Measurements from ENCODE around the gene TSHZ2. TPM values are rescaled to one million over a fixed set of nuclear protein-coding genes. Genes with fewer than 3 reads are reported as not detected.
"Not testable (repeated sequence)": the region's sequence is repeated elsewhere in the genome, so short reads cannot be mapped to it uniquely, and the experiment has no call there.

TSHZ2 gene
- total and polyA plus RNA-seq, 11 donors: 1.8 to 12.1 (median 3.7) TPM

DNA sequence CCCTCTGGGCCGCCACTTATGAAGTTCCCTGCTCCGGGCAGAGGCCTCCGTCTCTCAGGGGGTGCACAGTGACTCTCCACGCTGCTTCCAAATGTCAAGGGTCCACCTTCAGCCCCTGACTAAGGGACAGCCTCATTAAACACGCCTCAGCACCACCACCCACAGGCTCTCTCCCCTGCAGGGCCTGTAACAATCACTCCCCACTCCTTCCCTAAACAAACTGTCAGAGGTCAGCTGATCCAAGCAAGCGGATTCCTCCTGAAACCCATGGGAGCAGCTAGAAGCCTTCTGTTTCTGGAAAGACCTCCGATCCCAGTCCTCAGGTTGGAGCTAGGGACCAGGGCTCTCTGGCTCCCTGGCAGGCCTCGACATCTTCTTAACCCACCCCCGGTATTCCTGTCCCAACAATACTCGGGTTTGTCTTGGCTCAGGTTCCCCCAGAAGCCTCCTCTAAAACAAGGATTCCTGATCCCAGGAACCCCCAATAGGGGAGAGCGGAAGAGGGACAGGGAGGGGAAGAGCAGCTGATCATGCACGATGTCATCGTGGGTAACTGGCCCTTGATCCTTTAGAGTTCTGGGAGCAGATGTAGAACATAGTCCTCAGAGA is 440.5 kb downstream of the TSHZ2 start:
- Histone ChIP-seq H3K4me3 (no peak overlapping the region), H3K9me3 (no peaks in the 10 kb centered on the region), H3K27ac (no peak overlapping the region), H3K4me1 (peaks cover 0 to 20% (median 7%) of the 10 kb centered on the region in 12 donors), H3K27me3 (no peaks in the 10 kb centered on the region), H3K36me3 (no peaks in the 10 kb centered on the region)
- ATAC-seq (peak in 1 of 4 donors; percentile 20), DNase-seq (no peak)
- intact Hi-C loops (cut with DNase I): loop anchor here in 1 of 10 donors (5.0 to 10.0 kb wide), 2 partner anchors 40 to 532 kb away; no protein-coding TSS in a partner anchor
- WGBS, 4 donors: 69 to 81% (median 76%) methylated on average over 13 of the region's 13 CpGs
- no peak for TF ChIP-seq POLR2A (IDR thresholded peaks at IDR 0.05)
- no peak for TF ChIP-seq CTCF (IDR thresholded peaks at IDR 0.05)

DNA sequence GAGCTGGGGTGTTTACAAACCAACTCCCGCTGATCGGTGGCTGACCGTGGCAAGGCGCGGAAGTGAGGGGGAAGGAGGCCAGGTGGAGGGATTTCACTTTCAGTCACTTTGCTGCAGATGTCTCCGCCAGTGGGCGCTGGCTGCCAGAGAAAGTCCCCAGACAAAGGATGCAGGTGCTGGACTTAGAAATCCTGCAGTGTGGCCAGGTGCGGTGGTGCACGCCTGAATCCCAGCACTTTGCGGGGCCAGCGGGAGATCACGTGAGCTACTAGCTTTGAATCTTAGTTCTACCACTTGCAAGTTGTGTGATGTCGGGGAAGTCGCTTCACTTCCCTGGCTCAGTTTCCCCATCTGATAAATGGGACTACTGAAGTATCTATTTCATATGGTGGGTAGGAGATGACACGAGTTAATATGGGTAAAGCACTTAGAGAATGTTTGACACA is 441.1 kb downstream of the TSHZ2 start:
- Histone ChIP-seq H3K27me3 (no peaks in the 10 kb centered on the region), H3K4me3 (no peak overlapping the region), H3K9me3 (no peaks in the 10 kb centered on the region), H3K36me3 (no peaks in the 10 kb centered on the region), H3K27ac (no peak overlapping the region), H3K4me1 (peaks cover 0 to 17% (median 6%) of the 10 kb centered on the region in 12 donors)
- TF ChIP-seq POLR2A (IDR thresholded peaks at IDR 0.05) (no peak), CTCF (IDR thresholded peaks at IDR 0.05) (peak in 2 of 12 donors; percentile 9 to 11)
- ATAC-seq (peak in 1 of 4 donors; percentile 11), DNase-seq (peak in 1 of 5 donors; percentile 66)
- intact Hi-C loops (cut with DNase I): loop anchor here in 1 of 10 donors (5.0 to 10.0 kb wide), 2 partner anchors 41 to 532 kb away; no protein-coding TSS in a partner anchor
- 61 to 80% (median 72%) methylated on average over 15 of the region's 15 CpGs for WGBS, 4 donors

- ATAC-seq, H3K27ac ChIP-seq: not testable (repeated sequence)
- 67 to 88% (median 83%) methylated on average over 1 of the region's 1 CpG for WGBS, 4 donors
Measured at GRCh38 chr20:53413845-53414244, 441.7 kb downstream of the TSHZ2 start.

GRCh38 chr20:53419693-53420460 is 447.7 kb downstream of the TSHZ2 start:
- Histone ChIP-seq H3K27ac (no peak overlapping the region), H3K27me3 (no peaks in the 10 kb centered on the region), H3K4me1 (no peaks in the 10 kb centered on the region), H3K9me3 (no peaks in the 10 kb centered on the region), H3K36me3 (no peaks in the 10 kb centered on the region), H3K4me3 (no peak overlapping the region)
- intact Hi-C loops (cut with DNase I): loop anchor here in 1 of 10 donors (10.0 kb wide), 1 partner anchor 525 kb away; no protein-coding TSS in a partner anchor
- 94 to 95% (median 94%) methylated on average over 11 of the region's 11 CpGs for WGBS, 4 donors
- no peak for ATAC-seq
- no peak for DNase-seq
- TF ChIP-seq CTCF (IDR thresholded peaks at IDR 0.05) (no peak), POLR2A (IDR thresholded peaks at IDR 0.05) (no peak)

More at GRCh38 chr20:53413845-53414244, 441.7 kb downstream of the TSHZ2 start:
- not testable (repeated sequence) for H3K4me3 ChIP-seq, H3K27me3 ChIP-seq, DNase-seq, H3K36me3 ChIP-seq, H3K9me3 ChIP-seq
- H3K4me1 ChIP-seq: peaks cover 0 to 10% (median 1%) of the 10 kb centered on the region in 12 donors
- intact Hi-C loops (cut with DNase I): loop anchor here in 1 of 10 donors (5.0 to 10.0 kb wide), 2 partner anchors 42 to 531 kb away; no protein-coding TSS in a partner anchor

All from heart left ventricle (tissue), 16 donors.